Neural progenitor cell (in vitro differentiated cells): ENCODE measurements around the gene LGALS3. TPM values are rescaled to one million over a fixed set of nuclear protein-coding genes. Genes with fewer than 3 reads are reported as not detected.

Experiments used
- DNase-seq: peaks from one replicate; pipeline ENCODE4 v3.0.0-alpha.2; 2016; ENCODE audit warnings: low spot score
- H2AFZ ChIP-seq: fragments of 200-600 bp; sonication (generic); replicated peaks from 2 replicates; pipeline ENCODE4 v1.6.1; 2016; ENCODE audit warnings: antibody characterized with exemption
- H3F3A ChIP-seq: fragments of 200-600 bp; sonication (generic); 2 replicates; pipeline ENCODE4 v1.6.1; 2016; ENCODE audit warnings: antibody characterized with exemption, low read depth
- H3K27ac ChIP-seq: fragments of 200-600 bp; sonication (generic); 2 replicates; pipeline ENCODE4 v1.5.1; 2016; ENCODE audit warnings: mild to moderate bottlenecking
- H3K27me3 ChIP-seq: fragments of 200-600 bp; sonication (generic); 2 replicates; pipeline ENCODE4 v1.6.1; 2016; ENCODE audit warnings: mild to moderate bottlenecking, moderate library complexity
- H3K36me3 ChIP-seq: fragments of 200-600 bp; sonication (generic); 2 replicates; pipeline ENCODE4 v1.5.1; 2016
- H3K4me1 ChIP-seq: fragments of 200-600 bp; sonication (generic); 2 replicates; pipeline ENCODE4 v1.6.1; 2016; ENCODE audit warnings: mixed run types
- H3K4me2 ChIP-seq: fragments of 200-600 bp; sonication (generic); 2 replicates; pipeline ENCODE4 v1.6.1; 2016
- H3K4me3 ChIP-seq: fragments of 200-600 bp; sonication (generic); 2 replicates; pipeline ENCODE4 v1.5.1; 2016
- H3K79me2 ChIP-seq: fragments of 200-600 bp; sonication (generic); 2 replicates; pipeline ENCODE4 v1.6.1; 2016; ENCODE audit warnings: low read depth
- H3K9ac ChIP-seq: fragments of 200-600 bp; sonication (generic); 2 replicates; pipeline ENCODE4 v1.6.1; 2016
- H3K9me3 ChIP-seq: fragments of 200-600 bp; sonication (generic); 2 replicates; pipeline ENCODE4 v1.5.1; 2016; ENCODE audit warnings: low read depth
- H4K20me1 ChIP-seq: fragments of 200-600 bp; sonication (generic); 2 replicates; pipeline ENCODE4 v1.6.1; 2016; ENCODE audit warnings: low read depth
- H3K27ac Mint-ChIP-seq: 3 replicates; pipeline ENCODE4 v1.8.0; 2021; ENCODE audit warnings: mixed read lengths
- H3K27me3 Mint-ChIP-seq: 2 replicates; pipeline ENCODE4 v1.8.0; 2022; ENCODE audit warnings: low read depth, mild to moderate bottlenecking, inconsistent platforms, moderate library complexity, mixed read lengths; ENCODE audit not compliant: insufficient read depth
- H3K36me3 Mint-ChIP-seq: 3 replicates; pipeline ENCODE4 v1.8.0; 2021; ENCODE audit warnings: mixed read lengths
- H3K4me1 Mint-ChIP-seq: 3 replicates; pipeline ENCODE4 v1.8.0; 2021; ENCODE audit warnings: mixed read lengths
- H3K4me3 Mint-ChIP-seq: 3 replicates; pipeline ENCODE4 v1.8.0; 2021; ENCODE audit warnings: mild to moderate bottlenecking, moderate library complexity, mixed read lengths
- H3K9me3 Mint-ChIP-seq: 3 replicates; pipeline ENCODE4 v1.8.0; 2020; ENCODE audit warnings: mixed read lengths
- EZH2 ChIP-seq: fragments of 200-600 bp; sonication (generic); IDR thresholded peaks from 2 replicates; pipeline ENCODE4 v1.6.1; 2017; ENCODE audit warnings: antibody characterized with exemption, mild to moderate bottlenecking, moderate library complexity
- EZH2phosphoT487 ChIP-seq: fragments of 200-600 bp; sonication (generic); IDR thresholded peaks from 2 replicates; pipeline ENCODE4 v1.6.1; 2017; ENCODE audit warnings: antibody characterized with exemption
- total RNA-seq: library from RNA; depleted of rRNA; stranded (reverse); fragments of >200 nt; gene quantifications from 2 replicates; pipeline ENCODE4 v1.2.3, GENCODE V29; 2015; ENCODE audit warnings: low replicate concordance
- TF ChIP-seq, protein P1 (sequence below): fragments of 200-600 bp; sonication (generic); IDR thresholded peaks from 2 replicates; pipeline ENCODE4 v1.5.1; 2017; ENCODE audit warnings: antibody characterized with exemption, mild to moderate bottlenecking

LGALS3 gene
- total RNA-seq, 1 donor from 2014 or later = not detected

GRCh38 chr14:55115460-55115859 is 13.6 kb upstream of the LGALS3 start:
- H3K4me2 ChIP-seq = no peak overlapping the region
- Mint-ChIP-seq H3K27ac (no peak overlapping the region), H3K9me3 (no peaks in the 10 kb centered on the region), H3K36me3 (no peaks in the 10 kb centered on the region), H3K4me3 (no peak overlapping the region), H3K4me1 (peaks cover 8% of the 10 kb centered on the region), H3K27me3 (peaks cover 7% of the 10 kb centered on the region)
- no peak overlapping the region for H3K27ac ChIP-seq
- no peaks in the 10 kb centered on the region for H3K27me3 ChIP-seq
- H3K36me3 ChIP-seq = no peaks in the 10 kb centered on the region
- no peaks in the 10 kb centered on the region for H3K9me3 ChIP-seq
- no peak overlapping the region for H3K9ac ChIP-seq
- TF ChIP-seq EZH2phosphoT487 = no peak
- TF ChIP-seq, protein P1, sequence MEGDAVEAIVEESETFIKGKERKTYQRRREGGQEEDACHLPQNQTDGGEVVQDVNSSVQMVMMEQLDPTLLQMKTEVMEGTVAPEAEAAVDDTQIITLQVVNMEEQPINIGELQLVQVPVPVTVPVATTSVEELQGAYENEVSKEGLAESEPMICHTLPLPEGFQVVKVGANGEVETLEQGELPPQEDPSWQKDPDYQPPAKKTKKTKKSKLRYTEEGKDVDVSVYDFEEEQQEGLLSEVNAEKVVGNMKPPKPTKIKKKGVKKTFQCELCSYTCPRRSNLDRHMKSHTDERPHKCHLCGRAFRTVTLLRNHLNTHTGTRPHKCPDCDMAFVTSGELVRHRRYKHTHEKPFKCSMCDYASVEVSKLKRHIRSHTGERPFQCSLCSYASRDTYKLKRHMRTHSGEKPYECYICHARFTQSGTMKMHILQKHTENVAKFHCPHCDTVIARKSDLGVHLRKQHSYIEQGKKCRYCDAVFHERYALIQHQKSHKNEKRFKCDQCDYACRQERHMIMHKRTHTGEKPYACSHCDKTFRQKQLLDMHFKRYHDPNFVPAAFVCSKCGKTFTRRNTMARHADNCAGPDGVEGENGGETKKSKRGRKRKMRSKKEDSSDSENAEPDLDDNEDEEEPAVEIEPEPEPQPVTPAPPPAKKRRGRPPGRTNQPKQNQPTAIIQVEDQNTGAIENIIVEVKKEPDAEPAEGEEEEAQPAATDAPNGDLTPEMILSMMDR = no peak
- TF ChIP-seq EZH2 = no peak
- H3K79me2 ChIP-seq = no peaks in the 10 kb centered on the region
- no peaks in the 10 kb centered on the region for H3K4me1 ChIP-seq
- H4K20me1 ChIP-seq = no peaks in the 10 kb centered on the region
- no peak overlapping the region for H2AFZ ChIP-seq
- H3F3A ChIP-seq = no peaks in the 10 kb centered on the region
- no peak overlapping the region for H3K4me3 ChIP-seq
- no peak for DNase-seq

DNA sequence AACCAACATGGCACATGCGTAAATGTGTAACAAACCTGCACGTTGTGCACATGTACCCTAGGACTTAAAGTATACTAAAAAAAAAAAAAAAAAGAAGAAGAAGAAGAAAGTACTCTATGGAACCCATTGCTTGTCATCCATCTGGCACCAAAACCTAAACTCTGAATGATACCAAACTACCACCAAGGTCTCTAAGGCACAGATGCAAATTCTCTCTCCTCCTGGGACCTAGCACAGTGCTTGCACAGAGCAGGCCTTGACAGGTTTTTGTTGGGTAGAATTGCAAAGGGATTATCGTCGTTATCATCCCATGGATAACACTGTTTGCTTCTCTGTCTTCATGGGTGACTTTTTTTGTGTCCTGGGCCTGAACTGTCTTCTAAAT is 13.2 kb upstream of the LGALS3 start:
- no peak overlapping the region for H3K4me3 ChIP-seq
- no peaks in the 10 kb centered on the region for H3K9me3 ChIP-seq
- TF ChIP-seq EZH2 = no peak
- no peak for TF ChIP-seq EZH2phosphoT487
- TF ChIP-seq, protein P1 = no peak
- H3K27me3 ChIP-seq = no peaks in the 10 kb centered on the region
- H3K4me2 ChIP-seq = no peak overlapping the region
- H3K27me3 Mint-ChIP-seq = peaks cover 7% of the 10 kb centered on the region
- H3K79me2 ChIP-seq = no peaks in the 10 kb centered on the region
- no peaks in the 10 kb centered on the region for H3K9me3 Mint-ChIP-seq
- no peak overlapping the region for H3K4me3 Mint-ChIP-seq
- no peak for DNase-seq
- H4K20me1 ChIP-seq = no peaks in the 10 kb centered on the region
- H3K36me3 Mint-ChIP-seq = no peaks in the 10 kb centered on the region
- H3K27ac Mint-ChIP-seq = no peak overlapping the region
- H3K36me3 ChIP-seq = no peaks in the 10 kb centered on the region
- H3K27ac ChIP-seq = no peak overlapping the region
- H2AFZ ChIP-seq = no peak overlapping the region
- H3K9ac ChIP-seq = no peak overlapping the region
- peaks cover 3% of the 10 kb centered on the region for H3K4me1 ChIP-seq
- H3F3A ChIP-seq = no peaks in the 10 kb centered on the region
- peaks cover 9% of the 10 kb centered on the region for H3K4me1 Mint-ChIP-seq

DNA sequence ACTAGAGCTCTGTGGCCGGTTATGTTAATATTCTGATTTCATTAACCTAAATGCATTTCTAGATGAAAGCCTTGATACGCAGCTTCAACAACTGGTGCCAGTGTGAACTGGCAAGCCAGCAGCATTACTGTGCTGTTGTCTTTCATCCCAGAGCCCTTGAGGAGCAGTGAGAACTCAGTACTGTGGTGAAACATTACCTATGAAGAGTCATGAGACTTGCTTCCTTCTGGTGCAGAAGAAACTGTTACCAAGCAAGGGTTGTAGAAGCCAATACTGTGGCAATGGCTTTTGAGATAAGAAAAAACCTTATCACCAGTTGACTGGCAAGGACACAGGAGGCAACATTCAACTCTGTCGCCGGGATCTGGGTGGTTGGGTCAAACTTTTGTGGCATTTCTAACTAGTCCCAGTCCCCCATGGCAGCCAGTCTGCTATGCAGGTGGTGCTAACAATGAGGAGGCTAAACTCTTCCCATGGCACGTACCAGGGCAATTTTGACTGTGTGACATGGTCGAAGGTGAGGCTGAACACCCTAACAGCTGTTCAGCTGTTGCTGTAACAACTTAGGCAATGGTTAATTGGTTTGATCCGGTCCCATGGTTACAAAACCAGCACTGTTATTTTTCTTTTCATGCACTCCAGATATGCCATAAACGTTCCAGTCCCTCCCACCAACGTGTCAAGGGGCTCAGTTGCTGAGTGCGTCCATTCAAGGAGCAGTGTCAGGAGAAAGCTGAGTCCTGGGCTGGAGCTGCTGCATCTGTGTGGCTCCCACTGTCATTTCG is 12.6 kb upstream of the LGALS3 start:
- no peaks in the 10 kb centered on the region for H3K27me3 ChIP-seq
- peaks cover 10% of the 10 kb centered on the region for H3K27me3 Mint-ChIP-seq
- H3K27ac Mint-ChIP-seq = no peak overlapping the region
- no peaks in the 10 kb centered on the region for H3F3A ChIP-seq
- H3K27ac ChIP-seq = no peak overlapping the region
- DNase-seq = no peak
- H3K4me1 Mint-ChIP-seq = peaks cover 13% of the 10 kb centered on the region
- no peaks in the 10 kb centered on the region for H3K9me3 Mint-ChIP-seq
- H3K4me2 ChIP-seq = no peak overlapping the region
- no peaks in the 10 kb centered on the region for H3K9me3 ChIP-seq
- H2AFZ ChIP-seq = no peak overlapping the region
- H3K4me1 ChIP-seq = peaks cover 7% of the 10 kb centered on the region
- H3K36me3 ChIP-seq = no peaks in the 10 kb centered on the region
- no peak overlapping the region for H3K9ac ChIP-seq
- H3K4me3 ChIP-seq = no peak overlapping the region
- TF ChIP-seq, protein P1 = no peak
- TF ChIP-seq EZH2 (no peak), EZH2phosphoT487 (no peak)
- no peaks in the 10 kb centered on the region for H4K20me1 ChIP-seq
- H3K36me3 Mint-ChIP-seq = no peaks in the 10 kb centered on the region
- no peak overlapping the region for H3K4me3 Mint-ChIP-seq
- no peaks in the 10 kb centered on the region for H3K79me2 ChIP-seq
